ENCODE results near the gene NRL. TPM values are rescaled to one million over a fixed set of nuclear protein-coding genes. Genes with fewer than 3 reads are reported as not detected.
A peak's percentile ranks its signal among the peaks of the same experiment; 100 is the strongest.

The NRL gene
- total and polyA plus RNA-seq, 12 donors, result 2.2 to 20.2 (median 4.5) TPM

GRCh38 chr14:24084440-24084839, 30.3 kb downstream of the NRL start:
- TF ChIP-seq CTCF (IDR thresholded peaks at IDR 0.05) (no peak), POLR2A (IDR thresholded peaks at IDR 0.05) (no peak)

GRCh38 chr14:24083462-24083861, 31.3 kb downstream of the NRL start:
- no peaks in the 10 kb centered on the region for H3K9me3 ChIP-seq (replicated peaks in 1 of 3)
- intact Hi-C loops (cut with DNase I), result loop anchor here in 1 of 2 donors (10.0 kb wide), 1 partner anchor 109 kb away; no protein-coding TSS in a partner anchor
- no peaks in the 10 kb centered on the region for H3K27me3 ChIP-seq
- no peak for TF ChIP-seq POLR2A (IDR thresholded peaks at IDR 0.05)
- no peak overlapping the region for H3K4me3 ChIP-seq
- no peak overlapping the region for H3K27ac ChIP-seq
- WGBS, 4 donors, result 89 to 93% (median 90%) methylated on average over 3 of the region's 3 CpGs
- no peak for DNase-seq
- H3K4me1 ChIP-seq (replicated peaks in 1 of 2), result no peaks in the 10 kb centered on the region
- no peaks in the 10 kb centered on the region for H3K36me3 ChIP-seq (replicated peaks in 1 of 2)

More at GRCh38 chr14:24084440-24084839, 30.3 kb downstream of the NRL start:
- no peaks in the 10 kb centered on the region for H3K4me1 ChIP-seq (replicated peaks in 1 of 2)
- H3K27me3 ChIP-seq, result no peaks in the 10 kb centered on the region
- H3K27ac ChIP-seq, result no peak overlapping the region
- no peaks in the 10 kb centered on the region for H3K36me3 ChIP-seq (replicated peaks in 1 of 2)
- intact Hi-C loops (cut with DNase I), result loop anchor here in 1 of 2 donors (10.0 kb wide), 1 partner anchor 110 kb away; no protein-coding TSS in a partner anchor
- no peaks in the 10 kb centered on the region for H3K9me3 ChIP-seq (replicated peaks in 1 of 3)
- H3K4me3 ChIP-seq, result no peak overlapping the region
- 85 to 96% (median 95%) methylated on average over 2 of the region's 2 CpGs for WGBS, 4 donors
- DNase-seq, result no peak

GRCh38 chr14:24082411-24083080, 32.2 kb downstream of the NRL start:
- no peak for DNase-seq
- intact Hi-C loops (cut with DNase I), result loop anchor here in 1 of 2 donors (10.0 kb wide), 1 partner anchor 108 kb away; no protein-coding TSS in a partner anchor
- no peaks in the 10 kb centered on the region for H3K4me1 ChIP-seq (replicated peaks in 1 of 2)
- H3K9me3 ChIP-seq (replicated peaks in 1 of 3), result no peaks in the 10 kb centered on the region
- H3K4me3 ChIP-seq, result no peak overlapping the region
- H3K27ac ChIP-seq, result no peak overlapping the region
- H3K27me3 ChIP-seq, result no peaks in the 10 kb centered on the region
- no peak for TF ChIP-seq CTCF (IDR thresholded peaks at IDR 0.05)
- TF ChIP-seq POLR2A (IDR thresholded peaks at IDR 0.05), result no peak
- 94 to 100% (median 94%) methylated on average over 1 to 5 of the region's 5 CpGs; no CpG with 5 or more reads in 1 of the 4 donors for WGBS, 4 donors
- no peaks in the 10 kb centered on the region for H3K36me3 ChIP-seq (replicated peaks in 1 of 2)

- intact Hi-C loops (cut with DNase I), result loop anchor here in 1 of 2 donors (10.0 kb wide), 1 partner anchor 107 kb away; no protein-coding TSS in a partner anchor
- WGBS, 4 donors, result 39 to 66% (median 43%) methylated on average over 12 to 26 of the region's 26 CpGs
- Histone ChIP-seq H3K36me3 (replicated peaks in 1 of 2) (no peaks in the 10 kb centered on the region), H3K4me1 (replicated peaks in 1 of 2) (no peaks in the 10 kb centered on the region), H3K27ac (peak overlapping the region in 2 of 5 donors; percentile 50 to 56), H3K27me3 (no peaks in the 10 kb centered on the region), H3K9me3 (replicated peaks in 1 of 3) (no peaks in the 10 kb centered on the region), H3K4me3 (peak overlapping the region in 2 of 4 donors; percentile 43 to 76)
- TF ChIP-seq CTCF (IDR thresholded peaks at IDR 0.05), result no peak
- no peak for TF ChIP-seq POLR2A (IDR thresholded peaks at IDR 0.05)
- no peak for DNase-seq
Measured at GRCh38 chr14:24081739-24082211, 33.0 kb downstream of the NRL start.
